RWPE1 (cell line): Measurements from ENCODE around the gene DGKI.

Experiments
- CTCF ChIA-PET: fragments of 350-600 bp; sonication (Branson Sonifier 250); formaldehyde crosslinking; extraction: SDS; loops from one replicate; lab custom pipeline; 2021; lab: Yijun Ruan, JAX
- POLR2A ChIA-PET: fragments of 400-600 bp; formaldehyde crosslinking; extraction: SDS; loops from one replicate; lab custom pipeline; 2020; ENCODE audit warnings: antibody characterized with exemption; ENCODE audit not compliant: low non-redundant PET; lab: Yijun Ruan, JAX
- DNase-seq: peaks from one replicate; pipeline ENCODE4 v3.0.0; 2012; ENCODE audit warnings: low spot score
- H3K27ac ChIP-seq: fragments of 450-650 bp; 2 replicates; pipeline ENCODE4 v1.5.1; 2017
- CTCF ChIP-seq: fragments of 450-650 bp; conservative IDR thresholded peaks from 2 replicates; pipeline ENCODE4 v1.5.1; 2017; ENCODE audit warnings: low read depth, mild to moderate bottlenecking

The DGKI gene

GRCh38 chr7:137475966-137476365, 370.8 kb downstream of the DGKI start:
- DNase-seq: no peak
- no peak overlapping the region for H3K27ac ChIP-seq
- ChIA-PET CTCF (no interaction called here), POLR2A (no interaction called here)
- TF ChIP-seq CTCF: no peak

DNA sequence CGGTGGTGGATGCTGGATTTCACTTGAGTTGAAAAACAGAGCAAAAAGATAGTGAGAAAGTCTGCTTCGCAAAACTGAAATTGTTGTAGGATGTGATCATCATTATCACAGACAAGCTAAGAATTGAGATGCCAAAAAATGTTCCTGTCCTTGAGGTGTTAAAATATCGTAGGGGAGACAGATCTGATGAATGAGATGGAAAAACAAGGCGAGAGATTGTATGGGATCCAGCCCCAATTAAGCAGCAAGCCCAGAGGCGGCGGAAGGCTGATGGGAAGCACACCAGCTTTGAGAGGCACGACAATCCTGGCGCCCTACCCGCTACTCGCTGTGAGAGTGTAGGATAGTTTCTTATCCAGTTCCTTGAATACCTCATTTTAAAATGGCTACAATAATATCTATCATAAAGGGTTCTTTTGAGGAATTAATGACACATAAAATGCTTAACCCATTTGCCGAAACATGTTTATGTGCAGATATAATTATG, 372.2 kb downstream of the DGKI start:
- CTCF ChIA-PET: no interaction called here

DNA sequence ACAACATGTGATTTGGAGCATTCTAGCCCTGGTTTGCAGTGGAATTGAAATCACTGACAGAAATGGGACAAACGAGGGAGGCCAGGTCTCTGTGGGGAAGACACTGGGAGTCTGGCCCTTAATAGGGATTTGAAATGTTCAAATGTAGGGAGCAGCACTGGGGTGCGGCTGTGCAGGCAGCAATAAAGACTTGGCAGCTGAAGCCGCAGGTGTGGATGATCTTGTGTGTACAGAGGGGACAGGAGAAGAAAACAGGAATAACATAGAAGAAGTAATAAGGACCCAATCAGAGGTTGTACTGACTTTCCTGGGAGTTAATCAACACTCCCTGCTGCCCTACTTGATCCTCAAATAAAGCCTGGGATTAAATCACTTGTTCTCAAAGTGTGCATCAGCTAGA, 375.6 kb downstream of the DGKI start:
- ChIA-PET POLR2A (no interaction called here), CTCF (interaction anchor here (1.0 kb wide), 1 partner anchor 16 kb away, joined by 3 read pairs; no protein-coding TSS in a partner anchor)
- H3K27ac ChIP-seq: no peak overlapping the region
- no peak for TF ChIP-seq CTCF
- no peak for DNase-seq

More for the DNA sequence above, 372.2 kb downstream of the DGKI start:
- no peak overlapping the region for H3K27ac ChIP-seq
- DNase-seq: no peak
- TF ChIP-seq CTCF: no peak
- POLR2A ChIA-PET: no interaction called here

- CTCF ChIA-PET: no interaction called here
- H3K27ac ChIP-seq: no peak overlapping the region
- TF ChIP-seq CTCF: no peak
- POLR2A ChIA-PET: no interaction called here
- DNase-seq: no peak
Observed at GRCh38 chr7:137469858-137470257, 376.9 kb downstream of the DGKI start.

DNA sequence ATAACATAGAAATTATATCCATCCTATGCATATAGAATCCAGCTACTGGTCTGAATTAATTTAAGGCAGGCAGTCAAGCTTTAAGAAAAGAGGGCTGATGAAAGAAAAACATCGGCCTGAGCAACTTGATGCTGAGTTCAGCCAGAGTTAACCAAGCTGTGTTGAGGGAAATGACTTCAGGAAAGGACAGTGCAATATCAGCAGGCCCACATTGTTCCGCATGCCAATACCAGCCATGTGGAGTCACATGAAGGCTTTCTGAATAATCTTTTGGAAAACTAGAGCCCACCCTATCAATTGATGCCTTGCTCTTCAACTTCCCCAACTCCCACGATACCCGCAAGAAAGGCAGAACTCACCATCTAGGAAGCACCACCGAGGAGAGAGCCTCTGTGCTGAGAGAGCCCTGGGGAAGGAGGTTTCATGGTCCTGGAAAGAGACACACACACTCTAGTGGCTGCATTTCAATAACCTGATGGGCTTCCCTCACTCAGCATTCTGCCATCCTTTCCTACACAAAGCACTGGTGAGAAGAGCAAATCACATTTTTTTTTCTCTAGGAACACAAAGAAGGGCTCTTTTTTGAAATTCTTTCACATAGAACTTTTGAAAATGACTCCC, 377.5 kb downstream of the DGKI start:
- no peak for TF ChIP-seq CTCF
- POLR2A ChIA-PET: no interaction called here
- CTCF ChIA-PET: no interaction called here
- DNase-seq: no peak
- H3K27ac ChIP-seq: no peak overlapping the region

DNA sequence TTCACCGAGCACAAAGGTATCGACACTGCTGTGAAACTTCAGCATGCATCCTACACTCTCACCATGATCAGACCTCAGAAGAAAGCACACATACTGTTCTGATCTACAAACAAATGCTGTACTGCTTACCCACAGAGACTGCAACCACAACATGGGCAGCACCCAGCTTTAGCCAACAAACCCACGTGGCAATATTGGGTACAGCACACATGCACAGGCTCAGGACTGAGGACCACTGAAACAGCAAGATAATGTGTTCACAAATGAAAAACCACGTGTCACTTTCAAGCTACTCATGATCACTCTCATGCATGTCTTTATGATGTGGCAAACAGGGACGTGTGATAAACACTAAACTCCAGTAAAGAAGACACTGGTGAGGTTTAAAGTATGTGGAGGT, 383.9 kb downstream of the DGKI start:
- H3K27ac ChIP-seq: no peak overlapping the region
- CTCF ChIA-PET: no interaction called here
- POLR2A ChIA-PET: no interaction called here
- no peak for DNase-seq
- no peak for TF ChIP-seq CTCF
